K562 (cell line): ENCODE data around the gene CLPSL2. TPM values are rescaled to one million over a fixed set of nuclear protein-coding genes. Genes with fewer than 3 reads are reported as not detected.

ENCODE experiments used
- ARID1B ChIP-seq: fragments of 450-650 bp; IDR thresholded peaks from 2 replicates; pipeline ENCODE4 v1.6.1; 2016; ENCODE audit warnings: antibody characterized with exemption, mild to moderate bottlenecking, inconsistent platforms
- ILK ChIP-seq: fragments of 450-650 bp; IDR thresholded peaks from 2 replicates; pipeline ENCODE4 v1.6.1; 2016; ENCODE audit warnings: missing genetic modification characterization, low read depth, mild to moderate bottlenecking, missing compliant biosample characterization, moderate library complexity, borderline replicate concordance
- L3MBTL2 ChIP-seq: fragments of 450-650 bp; IDR thresholded peaks from 2 replicates; pipeline ENCODE4 v1.6.1; 2016; ENCODE audit warnings: mild to moderate bottlenecking, moderate library complexity
- MAFF ChIP-seq: IDR thresholded peaks from 2 replicates; pipeline ENCODE4 v1.6.1; 2012; ENCODE audit warnings: low read length, improper control_type of control experiment
- MED1 ChIP-seq: sonication (generic); formaldehyde crosslinking; IDR thresholded peaks from 2 replicates; pipeline ENCODE4 v1.8.1; 2023; ENCODE audit warnings: missing genetic modification reagents, borderline replicate concordance
- MEF2A ChIP-seq: IDR thresholded peaks from 2 replicates; pipeline ENCODE4 v1.6.1; 2011; ENCODE audit warnings: low read depth, mild to moderate bottlenecking, low read length, moderate library complexity; ENCODE audit not compliant: control insufficient read depth
- MNT ChIP-seq, 2 experiments: fragments of 450-650 bp; conservative IDR thresholded peaks; 2 replicates each; pipeline ENCODE4 v1.6.1; 2017; ENCODE audit warnings: mild to moderate bottlenecking in 2 of 2, moderate library complexity in 2 of 2
- MTF1 ChIP-seq: fragments of 250-450 bp; sonication (Bioruptor Pico); IDR thresholded peaks from 2 replicates; pipeline ENCODE4 v1.9.0; 2021; ENCODE audit warnings: moderate library complexity, mild to moderate bottlenecking, inconsistent platforms, borderline replicate concordance
- RAD21 ChIP-seq, 2 experiments: fragments of 250-450 bp in 1 of 2; fragments of 450-650 bp in 1 of 2; sonication (Bioruptor Pico) in 1 of 2; formaldehyde crosslinking in 1 of 2; IDR thresholded peaks in 1 of 2; conservative IDR thresholded peaks in 1 of 2; 2 replicates each; pipeline versions ENCODE4 v1.4.0 to v1.8.0; 2020 to 2022; ENCODE audit warnings: mild to moderate bottlenecking in 2 of 2, moderate library complexity in 1 of 2
- RBFOX2 ChIP-seq: fragments of 200-400 bp; formaldehyde crosslinking; IDR thresholded peaks from 2 replicates; pipeline ENCODE4 v1.6.1; 2017; ENCODE audit warnings: low read depth, mild to moderate bottlenecking, low read length, moderate library complexity
- RCOR1 ChIP-seq, 2 experiments: IDR thresholded peaks; 2 replicates each; pipeline ENCODE4 v1.6.1; 2012; ENCODE audit warnings: low read depth in 2 of 2, low read length in 2 of 2, borderline replicate concordance in 1 of 2, improper control_type of control experiment in 1 of 2
- SLC30A9 ChIP-seq: fragments of 250-450 bp; sonication (Bioruptor Pico); IDR thresholded peaks from 2 replicates; pipeline ENCODE4 v1.8.0; 2022; ENCODE audit warnings: mild to moderate bottlenecking, moderate library complexity
- SP1 ChIP-seq: sonication (generic); formaldehyde crosslinking; IDR thresholded peaks from 2 replicates; pipeline ENCODE4 v1.8.1; 2022; ENCODE audit warnings: mild to moderate bottlenecking, missing genetic modification reagents
- SRSF1 ChIP-seq: fragments of 200-400 bp; formaldehyde crosslinking; IDR thresholded peaks from 2 replicates; pipeline ENCODE4 v1.6.1; 2017; ENCODE audit warnings: mild to moderate bottlenecking, low read depth, low read length, moderate library complexity
- TAL1 ChIP-seq: fragments of 450-650 bp; IDR thresholded peaks from 2 replicates; pipeline ENCODE4 v1.6.1; 2016; ENCODE audit warnings: mild to moderate bottlenecking
- TCF15 ChIP-seq: fragments of 250-450 bp; sonication (Bioruptor Pico); IDR thresholded peaks from 2 replicates; pipeline ENCODE4 v1.8.0; 2022; ENCODE audit warnings: moderate library complexity, mild to moderate bottlenecking, inconsistent platforms
- TCFL5 ChIP-seq: fragments of 250-450 bp; sonication (Bioruptor Pico); conservative IDR thresholded peaks from 2 replicates; pipeline ENCODE4 v1.6.1; 2021; ENCODE audit warnings: mild to moderate bottlenecking, moderate library complexity, matching md5 sums
- TFAP4 ChIP-seq: sonication (generic); formaldehyde crosslinking; IDR thresholded peaks from 2 replicates; pipeline ENCODE4 v1.8.0; 2022; ENCODE audit warnings: missing genetic modification reagents, mild to moderate bottlenecking, moderate library complexity, borderline replicate concordance
- U2AF2 ChIP-seq: fragments of 200-400 bp; formaldehyde crosslinking; optimal IDR thresholded peaks from 2 replicates; pipeline ENCODE3; 2017; ENCODE audit warnings: low read depth, mild to moderate bottlenecking, low read length
- ZNF217 ChIP-seq: sonication (generic); formaldehyde crosslinking; IDR thresholded peaks from 2 replicates; pipeline ENCODE4 v1.8.0; 2022; ENCODE audit warnings: mild to moderate bottlenecking, missing genetic modification reagents
- ZNF75A ChIP-seq: fragments of 450-650 bp; formaldehyde crosslinking; IDR thresholded peaks from 2 replicates; pipeline ENCODE4 v1.4.0; 2020; ENCODE audit warnings: mild to moderate bottlenecking
- polyA plus RNA-seq, 8 experiments: library from polyadenylated mRNA; depleted of rRNA in 4 of 8; stranded (reverse) in 5 of 8; unstranded in 3 of 8; fragments of >200 nt; fragmentation: Nextera tagmentation in 2 of 8; fragmentation: Illumina TruSeq in 1 of 8; extraction: Ambion mirVana in 2 of 8; extraction: Trizol in 1 of 8; gene quantifications; 2 replicates each; pipeline versions ENCODE4 v1.2.1 to v1.2.3, GENCODE V29; 2011 to 2014; ENCODE audit warnings: inconsistent platforms in 1 of 8, missing spikeins in 1 of 8
- total RNA-seq, 7 experiments: library from RNA; depleted of rRNA in 6 of 7; stranded (reverse); fragments of >200 nt in 6 of 7; fragmentation: Illumina TruSeq in 2 of 7; extraction: Trizol in 2 of 7; gene quantifications; 2 replicates each; pipeline versions ENCODE4 v1.2.1 to v1.2.3, GENCODE V29; 2011 to 2021; ENCODE audit warnings: low replicate concordance in 1 of 7
- TF ChIP-seq, protein P1 (sequence below): fragments of 250-450 bp; sonication (Bioruptor Pico); IDR thresholded peaks from 2 replicates; pipeline ENCODE4 v1.4.0; 2020

CLPSL2 gene
- total and polyA plus RNA-seq, 9 of the 15 experiments (the other 6 are each of a cell fraction or from before 2014, with no cell fraction given): not detected

DNA sequence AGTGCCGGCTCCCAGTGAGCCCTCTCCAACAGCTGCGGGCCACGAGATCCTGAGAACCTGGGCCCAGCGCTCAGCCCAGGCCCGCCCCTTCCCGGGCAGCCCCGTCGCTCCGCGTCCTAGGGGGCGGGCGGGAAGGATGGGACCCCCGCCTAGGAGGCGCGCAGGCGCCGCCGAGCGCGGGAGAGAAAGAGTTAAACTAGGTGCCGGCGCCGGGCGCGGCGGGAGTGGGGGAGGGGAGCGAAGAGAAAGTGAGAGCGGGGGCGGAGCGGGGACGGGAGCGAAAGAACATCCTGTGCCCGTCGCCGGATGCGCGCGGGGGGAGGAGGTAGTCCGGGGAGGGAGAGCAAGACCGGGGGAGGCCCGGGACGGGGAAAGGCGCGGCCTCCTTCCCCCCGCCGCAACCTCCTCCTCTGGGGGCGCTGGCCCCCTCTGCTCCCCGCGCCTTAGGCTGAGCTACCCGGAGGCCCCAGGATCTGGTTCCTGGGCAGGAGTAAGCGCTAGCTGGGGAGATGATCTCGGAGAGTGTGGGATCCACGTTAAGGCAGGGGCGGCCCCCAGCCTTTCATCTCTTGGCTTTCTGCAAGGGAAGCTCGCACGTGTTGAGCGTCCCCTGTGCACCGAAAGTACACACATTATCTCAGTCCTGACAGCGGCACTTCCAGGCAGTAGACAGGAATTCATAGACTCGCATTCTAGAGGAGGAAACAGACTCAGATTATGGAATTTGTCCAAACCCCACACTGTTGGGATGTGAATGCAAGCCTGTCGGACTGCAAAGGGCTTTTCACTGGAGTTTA is 44.5 kb upstream of the CLPSL2 start (continued):
- peak; percentile 12 to 30; a peak in 1 of 4 replicates for TF ChIP-seq RAD21 (CRISPR knock-in tag; conservative IDR thresholded peaks at IDR 0.05 in 1 of 2, IDR thresholded peaks at IDR 0.05 in 1 of 2)
- peak; percentile 35 to 83; a peak in 2 of 4 replicates for TF ChIP-seq RCOR1 (IDR thresholded peaks at IDR 0.05; ENCODE audit: borderline replicate concordance in 1 of 2, low read depth in 2 of 2, low read length in 2 of 2)
- TF ChIP-seq SP1 (CRISPR knock-in tag): peak; percentile 53; the same call in 1 of the 2 replicates
- no peak for TF ChIP-seq MTF1
- 0 out of 2 replicates have a peak, but pooled peaks have one; percentile 51 for TF ChIP-seq SRSF1
- peak; percentile 92 for TF ChIP-seq TFAP4 (CRISPR knock-in tag)
- TF ChIP-seq ARID1B: peak; percentile 80
- no peak for TF ChIP-seq ILK (tag)
- no peak for TF ChIP-seq MAFF
- TF ChIP-seq RBFOX2: peak; percentile 92
- no peak for TF ChIP-seq TCF15 (CRISPR knock-in tag)
- TF ChIP-seq MNT (conservative IDR thresholded peaks at IDR 0.05): peak; percentile 96 to 97
- peak; percentile 49; the same call in 1 of the 2 replicates for TF ChIP-seq MEF2A
- TF ChIP-seq TAL1: 0 out of 2 replicates have a peak, but pooled peaks have one; percentile 10
- TF ChIP-seq ZNF75A (CRISPR knock-in tag): no peak
- no peak for TF ChIP-seq MED1 (CRISPR knock-in tag)
- no peak for TF ChIP-seq ZNF217 (CRISPR knock-in tag)
- no peak for TF ChIP-seq TCFL5 (CRISPR knock-in tag)
- peak; percentile 93 for TF ChIP-seq L3MBTL2
- TF ChIP-seq, protein P1, sequence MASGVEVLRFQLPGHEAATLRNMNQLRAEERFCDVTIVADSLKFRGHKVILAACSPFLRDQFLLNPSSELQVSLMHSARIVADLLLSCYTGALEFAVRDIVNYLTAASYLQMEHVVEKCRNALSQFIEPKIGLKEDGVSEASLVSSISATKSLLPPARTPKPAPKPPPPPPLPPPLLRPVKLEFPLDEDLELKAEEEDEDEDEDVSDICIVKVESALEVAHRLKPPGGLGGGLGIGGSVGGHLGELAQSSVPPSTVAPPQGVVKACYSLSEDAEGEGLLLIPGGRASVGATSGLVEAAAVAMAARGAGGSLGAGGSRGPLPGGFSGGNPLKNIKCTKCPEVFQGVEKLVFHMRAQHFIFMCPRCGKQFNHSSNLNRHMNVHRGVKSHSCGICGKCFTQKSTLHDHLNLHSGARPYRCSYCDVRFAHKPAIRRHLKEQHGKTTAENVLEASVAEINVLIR (CRISPR knock-in tag): no peak
- TF ChIP-seq SLC30A9 (CRISPR knock-in tag): 0 out of 2 replicates have a peak, but pooled peaks have one; percentile 58
- no peak for TF ChIP-seq U2AF2
